Transverse colon (tissue), 4 donors: ENCODE results near the gene MTMR12. TPM values are rescaled to one million over a fixed set of nuclear protein-coding genes. Genes with fewer than 3 reads are reported as not detected.

Source experiments
- DNase-seq: peaks from one replicate; pipeline ENCODE4 v3.0.0-alpha.2; 2019
- H3K27ac ChIP-seq, 4 donors: fragments of 200-600 bp; sonication (generic); 2 replicates each; pipeline ENCODE4 v1.5.1; 2016 to 2018; ENCODE audit warnings: inconsistent platforms in 4 of 4
- H3K27me3 ChIP-seq: fragments of 200-600 bp; sonication (generic); 2 replicates; pipeline ENCODE4 v1.5.1; 2017; ENCODE audit warnings: inconsistent platforms
- H3K36me3 ChIP-seq, 4 donors: fragments of 200-600 bp; sonication (generic); 2 replicates each; pipeline ENCODE4 v1.5.1; 2017 to 2019; ENCODE audit warnings: inconsistent platforms in 4 of 4
- H3K4me1 ChIP-seq, 4 donors: fragments of 200-600 bp; sonication (generic); 2 replicates each; pipeline ENCODE4 v1.5.1; 2017 to 2020; ENCODE audit warnings: inconsistent platforms in 4 of 4
- H3K4me3 ChIP-seq, 4 donors: fragments of 200-600 bp; sonication (generic); 1 replicate in 1 of 4; 2 replicates in 3 of 4; pipeline versions ENCODE4 v1.5.1 to v1.6.1; 2017 to 2019; ENCODE audit warnings: inconsistent platforms in 4 of 4
- H3K9me3 ChIP-seq, 2 donors: fragments of 200-600 bp; sonication (generic); 2 replicates each; pipeline ENCODE4 v1.5.1; 2017 to 2019; ENCODE audit warnings: inconsistent platforms in 2 of 2
- EP300 ChIP-seq: sonication (generic); formaldehyde crosslinking; IDR thresholded peaks from one replicate; pipeline ENCODE4 v1.6.1; 2017; ENCODE audit warnings: antibody characterized with exemption, low read depth
- POLR2A ChIP-seq: fragments of 450-650 bp; IDR thresholded peaks from one replicate; pipeline ENCODE4 v1.6.1; 2016; ENCODE audit warnings: antibody characterized with exemption, mild to moderate bottlenecking, moderate library complexity
- POLR2AphosphoS5 ChIP-seq, 3 donors: sonication (generic); formaldehyde crosslinking; IDR thresholded peaks; one replicate each; pipeline ENCODE4 v1.6.1; 2016; ENCODE audit warnings: antibody characterized with exemption in 3 of 3
- WGBS, 2 donors: methylation state at CpG; one replicate each; pipeline ENCODE4 v1.1.5; 2018; ENCODE audit warnings: low coverage in 1 of 2; 5-methylcytosine and 5-hydroxymethylcytosine counted together
- in situ Hi-C, 4 donors: fragments of 200-750 bp; cut with MboI; loops; one replicate each; pipeline versions ENCODE4 v1.15.0 to v1.15.1; 2017; ENCODE audit warnings: low sequenced_read_pairs in 3 of 4, low pct_ligation_motif_present in 1 of 4, low pct_unique_long_range_greater_than_20kb in 1 of 4
- intact Hi-C: fragments of 100-400 bp; cut with DNase I; formaldehyde crosslinking; loops from one replicate; pipeline ENCODE4 v1.15.1; 2023; ENCODE audit warnings: low total_unique reads
- total RNA-seq, 4 donors: library from RNA; depleted of rRNA; stranded (reverse); fragments of >200 nt; gene quantifications; one replicate each; pipeline ENCODE4 v1.1.0, GENCODE V29; 2016
- TF ChIP-seq, protein P1 (sequence below), 5 experiments: fragments of 200-600 bp in 3 of 5; fragments of 450-650 bp in 2 of 5; sonication (generic) in 3 of 5; IDR thresholded peaks; 1 replicate in 2 of 5; 2 replicates in 3 of 5; pipeline ENCODE4 v1.5.1; 2016 to 2017; ENCODE audit warnings: antibody characterized with exemption in 5 of 5, inconsistent platforms in 3 of 5, mild to moderate bottlenecking in 2 of 5, moderate library complexity in 1 of 5

Gene MTMR12
- total RNA-seq, 4 donors from 2014 or later: 10.1 to 27.9 (median 16.1) TPM

DNA sequence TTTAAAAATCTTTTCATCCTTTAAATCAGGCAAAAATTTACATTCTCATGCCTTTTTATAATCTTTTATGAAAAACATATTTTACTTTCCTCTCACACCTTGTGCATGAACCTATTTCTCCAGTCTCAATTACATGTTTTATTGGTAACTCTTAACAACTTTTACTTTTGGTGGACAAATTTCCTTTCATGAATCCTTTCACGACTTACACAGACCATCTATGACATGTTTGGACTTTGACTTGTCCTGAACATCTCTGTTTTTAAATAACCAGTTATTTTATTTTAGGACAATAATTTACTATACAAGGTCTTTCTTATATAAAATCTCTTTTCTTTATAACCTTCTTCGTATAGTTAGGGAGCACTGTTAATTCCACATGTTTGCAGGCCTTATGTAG, 26.5 kb upstream of the MTMR12 start:
- Histone ChIP-seq H3K27me3 (no peaks in the 10 kb centered on the region), H3K4me1 (no peaks in the 10 kb centered on the region), H3K36me3 (no peaks in the 10 kb centered on the region), H3K27ac (no peak overlapping the region), H3K4me3 (no peak overlapping the region), H3K9me3 (peaks cover 6 to 19% of the 10 kb centered on the region in 2 donors)
- no peak for DNase-seq
- intact Hi-C loops (no loop called here), in situ Hi-C loops (loop anchor here in 2 of 4 donors (10.0 to 25.0 kb wide), 2 partner anchors 102 to 114 kb away; no protein-coding TSS in a partner anchor)
- TF ChIP-seq EP300: no peak
- no peak for TF ChIP-seq POLR2AphosphoS5 (IDR thresholded peaks at IDR 0.05)
- no peak for TF ChIP-seq POLR2A
- TF ChIP-seq, protein P1, sequence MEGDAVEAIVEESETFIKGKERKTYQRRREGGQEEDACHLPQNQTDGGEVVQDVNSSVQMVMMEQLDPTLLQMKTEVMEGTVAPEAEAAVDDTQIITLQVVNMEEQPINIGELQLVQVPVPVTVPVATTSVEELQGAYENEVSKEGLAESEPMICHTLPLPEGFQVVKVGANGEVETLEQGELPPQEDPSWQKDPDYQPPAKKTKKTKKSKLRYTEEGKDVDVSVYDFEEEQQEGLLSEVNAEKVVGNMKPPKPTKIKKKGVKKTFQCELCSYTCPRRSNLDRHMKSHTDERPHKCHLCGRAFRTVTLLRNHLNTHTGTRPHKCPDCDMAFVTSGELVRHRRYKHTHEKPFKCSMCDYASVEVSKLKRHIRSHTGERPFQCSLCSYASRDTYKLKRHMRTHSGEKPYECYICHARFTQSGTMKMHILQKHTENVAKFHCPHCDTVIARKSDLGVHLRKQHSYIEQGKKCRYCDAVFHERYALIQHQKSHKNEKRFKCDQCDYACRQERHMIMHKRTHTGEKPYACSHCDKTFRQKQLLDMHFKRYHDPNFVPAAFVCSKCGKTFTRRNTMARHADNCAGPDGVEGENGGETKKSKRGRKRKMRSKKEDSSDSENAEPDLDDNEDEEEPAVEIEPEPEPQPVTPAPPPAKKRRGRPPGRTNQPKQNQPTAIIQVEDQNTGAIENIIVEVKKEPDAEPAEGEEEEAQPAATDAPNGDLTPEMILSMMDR (IDR thresholded peaks at IDR 0.05): no peak
- WGBS, 2 donors: 81 to 88% methylated on average over 2 of the region's 2 CpGs

DNA sequence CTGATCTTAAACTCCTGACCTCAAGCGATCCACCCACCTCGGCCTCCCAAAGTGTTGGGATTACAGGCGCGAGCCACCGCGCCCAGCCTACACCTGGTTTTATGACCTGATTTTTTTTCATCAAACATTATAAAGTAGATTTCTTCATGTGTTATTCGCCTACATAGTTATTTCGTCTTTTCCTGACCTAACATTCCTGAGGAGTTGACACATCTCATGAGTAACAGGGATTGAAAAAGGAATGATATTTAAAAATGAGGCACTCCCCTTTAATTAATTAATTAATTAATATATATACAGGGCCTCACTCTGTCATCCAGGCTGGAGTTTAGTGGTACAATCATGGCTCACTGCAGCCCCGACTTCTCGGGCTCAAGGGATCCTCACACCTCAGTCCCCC, 20.2 kb upstream of the MTMR12 start:
- no peaks in the 10 kb centered on the region for H3K9me3 ChIP-seq
- no peak overlapping the region for H3K4me3 ChIP-seq
- peaks cover 8 to 30% (median 22%) of the 10 kb centered on the region in 4 donors for H3K4me1 ChIP-seq
- H3K27ac ChIP-seq: no peak overlapping the region
- DNase-seq: peak; percentile 41
- WGBS, 2 donors: 63 to 73% methylated on average over 2 to 10 of the region's 10 CpGs
- in situ Hi-C loops: loop anchor here in 2 of 4 donors (10.0 to 25.0 kb wide), 2 partner anchors 96 to 108 kb away; no protein-coding TSS in a partner anchor
- no peaks in the 10 kb centered on the region for H3K36me3 ChIP-seq
- intact Hi-C loops: no loop called here
- TF ChIP-seq POLR2AphosphoS5 (IDR thresholded peaks at IDR 0.05) (no peak), EP300 (no peak), POLR2A (no peak)
- TF ChIP-seq, protein P1 (IDR thresholded peaks at IDR 0.05): no peak
- no peaks in the 10 kb centered on the region for H3K27me3 ChIP-seq

DNA sequence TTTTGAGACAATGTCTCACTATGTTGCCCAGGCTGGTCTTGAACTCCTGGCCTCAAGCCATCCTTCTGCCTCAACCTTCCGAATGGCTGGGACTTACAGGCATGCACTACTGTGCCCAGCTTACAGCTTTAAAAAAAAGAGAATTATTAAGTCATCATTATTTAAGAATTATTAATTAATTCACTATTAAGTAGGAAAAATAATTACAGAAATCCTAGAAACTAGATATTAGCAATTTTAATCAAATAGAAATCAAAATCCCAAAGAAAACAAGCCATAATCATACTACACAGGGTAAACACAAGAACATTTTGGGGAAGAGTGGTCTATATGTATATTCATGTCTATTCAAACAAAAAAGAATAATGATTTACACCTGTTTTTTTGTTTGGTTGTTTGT, 19.6 kb upstream of the MTMR12 start:
- intact Hi-C loops: no loop called here
- H3K9me3 ChIP-seq: no peaks in the 10 kb centered on the region
- H3K27ac ChIP-seq: peak overlapping the region; percentile 31 to 74 (median 70)
- H3K4me1 ChIP-seq: peaks cover 8 to 30% (median 22%) of the 10 kb centered on the region in 4 donors
- no peaks in the 10 kb centered on the region for H3K27me3 ChIP-seq
- WGBS, 2 donors: 54 to 61% methylated on average over 1 of the region's 1 CpG
- in situ Hi-C loops: loop anchor here in 2 of 4 donors (10.0 to 25.0 kb wide), 2 partner anchors 95 to 108 kb away; no protein-coding TSS in a partner anchor
- no peak for DNase-seq
- H3K36me3 ChIP-seq: no peaks in the 10 kb centered on the region
- TF ChIP-seq POLR2A (no peak), EP300 (no peak), POLR2AphosphoS5 (IDR thresholded peaks at IDR 0.05) (no peak)
- TF ChIP-seq, protein P1 (IDR thresholded peaks at IDR 0.05): no peak
- H3K4me3 ChIP-seq: no peak overlapping the region

DNA sequence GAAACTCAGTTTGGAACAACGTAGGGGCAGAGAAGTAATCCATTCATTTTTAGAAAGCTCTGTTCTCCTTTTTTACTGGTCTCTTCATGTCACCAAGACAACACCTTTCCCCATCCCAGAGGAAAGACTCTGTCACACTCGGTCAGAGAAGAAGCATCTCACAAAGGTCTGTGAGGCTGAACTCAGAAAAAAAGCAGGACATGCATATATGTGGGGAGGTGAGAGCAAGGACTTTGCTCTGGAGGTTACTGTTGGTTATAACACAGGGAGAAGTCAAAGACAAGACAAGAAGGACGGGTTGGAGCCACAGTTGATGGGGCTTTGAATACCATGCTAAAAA, 19.2 kb upstream of the MTMR12 start:
- intact Hi-C loops: no loop called here
- Histone ChIP-seq H3K9me3 (no peaks in the 10 kb centered on the region), H3K36me3 (no peaks in the 10 kb centered on the region), H3K27me3 (no peaks in the 10 kb centered on the region), H3K27ac (peak overlapping the region; percentile 31 to 74 (median 70)), H3K4me3 (no peak overlapping the region), H3K4me1 (peaks cover 8 to 30% (median 22%) of the 10 kb centered on the region in 4 donors)
- WGBS, 2 donors: 20 to 29% methylated on average over 3 of the region's 3 CpGs
- DNase-seq: no peak
- TF ChIP-seq POLR2A: no peak
- TF ChIP-seq, protein P1 (IDR thresholded peaks at IDR 0.05): no peak
- TF ChIP-seq POLR2AphosphoS5 (IDR thresholded peaks at IDR 0.05): no peak
- TF ChIP-seq EP300: no peak
- in situ Hi-C loops: loop anchor here in 2 of 4 donors (10.0 to 25.0 kb wide), 2 partner anchors 95 to 107 kb away; no protein-coding TSS in a partner anchor
